HG03159 (cell line): ENCODE results near the gene DRD2.

Experiments
- ATAC-seq: cut with Tn5 transposase; IDR thresholded peaks from one replicate; pipeline ENCODE4 v1.9.1; 2021; ENCODE audit warnings: mild to moderate bottlenecking, moderate library complexity; ENCODE audit not compliant: unreplicated experiment

Gene DRD2

DNA sequence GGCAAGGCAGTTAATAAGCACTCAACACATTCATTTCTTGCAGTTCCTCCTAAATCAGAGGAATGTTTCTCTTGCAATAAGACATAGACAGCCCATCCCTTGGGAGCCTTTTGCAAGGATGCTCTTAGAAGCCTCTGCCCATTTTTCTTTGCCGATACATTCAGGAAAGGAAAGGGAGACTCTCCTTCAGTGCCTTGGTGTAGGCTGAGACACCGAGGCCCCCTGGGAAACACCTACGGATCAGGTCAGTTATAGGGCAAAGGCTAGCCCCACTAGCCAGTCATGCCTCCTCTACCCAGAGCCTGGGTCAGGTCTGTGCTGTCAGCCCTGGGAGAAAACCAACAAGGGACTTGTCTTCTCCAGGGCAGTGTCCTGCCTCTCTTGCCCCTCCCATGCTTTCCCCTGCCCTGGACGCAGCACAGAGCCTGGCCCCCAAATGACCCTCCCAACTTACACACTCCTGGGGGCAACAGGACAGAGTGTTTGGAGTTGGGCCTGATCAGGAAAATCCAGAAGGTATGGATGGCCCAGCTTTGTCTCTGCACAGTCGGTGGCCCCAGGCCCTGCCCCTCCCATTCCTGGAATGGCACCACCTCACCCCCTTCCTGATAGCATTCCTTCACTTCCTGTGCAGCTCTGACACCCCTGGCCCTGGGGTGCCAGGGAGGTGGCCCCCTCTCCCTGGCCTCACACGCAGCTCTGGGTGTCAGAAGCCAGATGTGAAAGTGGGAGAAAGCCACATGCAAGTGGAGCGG is 69.3 kb downstream of the DRD2 start:
- no peak for ATAC-seq

DNA sequence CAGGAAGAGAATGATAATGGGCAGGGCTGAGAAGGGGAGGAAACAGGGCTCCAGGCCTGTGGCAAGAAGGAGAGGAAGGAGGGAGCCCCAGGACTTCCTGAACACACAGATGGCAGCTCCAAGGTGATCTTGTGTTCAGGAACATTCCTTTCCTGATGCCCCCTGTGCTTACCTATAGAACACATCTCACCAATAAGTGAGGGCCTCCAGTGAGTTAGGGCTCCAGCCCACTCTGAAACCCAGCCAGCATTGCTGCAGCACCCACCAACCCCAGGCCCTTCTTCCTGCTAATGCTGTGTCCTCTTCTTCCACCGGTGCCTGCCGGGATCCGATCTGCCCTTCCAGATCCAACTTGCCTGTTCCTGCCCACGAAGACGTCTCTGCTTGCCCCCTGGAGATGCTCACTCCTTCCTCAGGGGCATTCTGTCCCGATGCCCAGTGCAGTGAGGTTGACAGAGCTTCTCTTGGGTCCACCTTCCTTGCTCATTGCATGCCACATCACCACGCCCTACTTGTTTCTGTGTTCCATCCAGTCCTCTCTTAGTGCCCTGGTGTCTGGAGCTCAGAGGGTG is 70.3 kb downstream of the DRD2 start:
- no peak for ATAC-seq

DNA sequence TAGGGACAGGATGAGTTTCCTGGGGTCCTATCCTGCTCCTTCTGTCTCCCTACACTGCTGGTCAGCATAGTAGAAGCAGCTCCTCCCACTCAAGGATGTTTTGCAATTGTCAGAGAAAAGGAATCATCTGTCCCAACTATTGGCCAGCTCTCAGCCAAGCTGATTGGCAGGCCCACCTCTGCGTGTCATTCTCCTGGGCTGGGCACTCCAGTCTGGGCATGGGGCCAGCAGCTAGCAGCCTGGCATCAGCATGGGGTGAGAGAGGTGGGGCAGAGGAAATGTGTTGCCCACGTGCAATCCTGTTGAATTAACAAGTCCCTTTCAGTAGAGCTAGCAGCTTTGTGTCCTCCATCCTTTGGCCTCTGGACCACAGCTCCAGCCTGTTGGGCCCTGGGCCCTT is 73.5 kb downstream of the DRD2 start:
- ATAC-seq: no peak

DNA sequence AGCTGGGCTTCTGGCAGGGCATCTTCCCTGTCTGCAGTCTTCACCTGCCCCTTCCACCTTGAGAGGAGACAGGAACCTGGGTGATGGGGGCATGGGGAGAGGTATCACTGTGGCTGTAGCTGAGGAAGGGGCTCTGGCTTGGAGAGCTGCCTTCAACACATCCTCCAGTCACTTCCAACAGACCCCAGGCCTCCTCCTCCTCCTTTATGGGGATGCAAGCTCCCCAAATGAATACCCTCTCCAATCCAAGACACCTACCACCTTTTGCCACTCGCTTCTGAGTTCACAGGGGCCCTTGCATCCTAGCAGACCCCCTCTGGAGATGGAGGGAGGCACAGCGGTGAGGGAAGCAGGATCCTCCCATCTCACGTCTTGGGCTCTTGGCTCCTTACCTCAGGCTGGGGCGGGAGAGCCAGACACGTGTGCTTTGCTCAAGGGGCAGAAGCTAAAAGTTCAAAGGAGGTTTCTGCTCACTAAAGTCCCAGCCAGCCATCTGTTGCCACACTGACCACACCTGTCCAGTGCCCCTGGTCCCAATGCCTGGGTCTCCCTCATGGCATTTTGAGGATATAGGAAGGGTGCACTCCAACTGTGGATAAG is 74.5 kb downstream of the DRD2 start:
- ATAC-seq: no peak

DNA sequence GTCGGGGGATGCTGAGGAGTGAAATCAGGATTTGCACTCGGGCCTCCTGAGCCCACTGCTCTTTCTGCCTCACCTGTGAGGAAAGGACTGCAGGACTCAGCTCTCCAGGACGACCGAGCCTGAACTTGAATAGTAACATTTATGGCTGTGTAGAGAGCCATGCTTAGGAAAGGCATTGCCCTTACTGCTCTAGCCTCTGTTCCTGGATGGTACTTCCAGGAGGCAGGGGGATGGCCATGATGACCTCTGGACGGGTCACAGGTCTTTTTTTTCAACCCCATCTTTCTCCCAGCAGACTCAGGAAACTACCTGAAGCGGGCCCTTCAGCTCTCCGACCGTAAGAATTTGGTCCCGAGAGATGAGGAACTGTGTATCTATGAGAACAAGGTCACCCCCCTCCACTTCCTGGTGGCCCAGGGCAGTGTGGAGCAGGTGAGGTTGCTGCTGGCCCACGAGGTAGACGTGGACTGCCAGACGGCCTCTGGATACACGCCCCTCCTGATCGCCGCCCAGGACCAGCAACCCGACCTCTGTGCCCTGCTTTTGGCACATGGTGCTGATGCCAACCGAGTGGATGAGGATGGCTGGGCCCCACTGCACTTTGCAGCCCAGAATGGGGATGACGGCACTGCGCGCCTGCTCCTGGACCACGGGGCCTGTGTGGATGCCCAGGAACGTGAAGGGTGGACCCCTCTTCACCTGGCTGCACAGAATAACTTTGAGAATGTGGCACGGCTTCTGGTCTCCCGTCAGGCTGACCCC is 76.3 kb downstream of the DRD2 start:
- no peak for ATAC-seq

DNA sequence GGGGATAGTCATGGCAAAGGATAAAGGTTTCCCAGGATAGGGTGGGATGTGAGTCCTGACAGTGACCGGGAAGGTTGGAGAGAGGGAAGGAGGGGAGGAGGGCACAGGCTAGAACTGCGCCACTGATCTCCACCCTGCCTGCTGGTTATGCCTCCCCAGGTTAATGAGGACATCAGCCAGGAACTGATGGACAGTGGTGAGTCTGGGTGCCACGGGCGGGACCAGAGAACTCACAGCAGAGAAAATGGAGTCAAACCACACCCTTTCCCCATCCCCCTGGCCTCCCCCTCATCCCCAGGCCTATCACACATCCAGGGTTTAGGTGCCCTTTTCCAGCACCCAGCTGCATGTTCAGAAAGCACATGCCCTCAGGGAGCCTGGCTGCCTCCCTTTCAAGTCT is 77.4 kb downstream of the DRD2 start:
- no peak for ATAC-seq

DNA sequence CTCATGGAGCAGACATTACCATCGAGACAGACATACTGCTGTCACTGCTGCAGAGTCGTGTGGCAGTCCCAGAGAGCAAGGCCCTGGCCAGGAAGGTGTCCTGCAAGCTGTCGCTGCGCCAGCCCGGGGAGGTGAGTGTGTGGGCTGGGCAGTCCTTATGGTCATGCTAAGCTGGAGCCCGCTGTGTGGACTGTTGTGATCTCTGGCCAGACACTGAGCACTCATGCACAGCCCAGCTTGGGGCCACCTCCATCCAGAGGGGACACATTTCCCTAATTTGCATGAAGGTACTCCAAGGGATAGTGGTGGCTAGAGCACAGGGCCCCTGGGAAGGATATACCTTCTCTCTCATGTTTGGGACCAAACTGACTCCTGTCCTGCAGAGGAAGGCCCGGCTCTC is 78.0 kb downstream of the DRD2 start:
- ATAC-seq: no peak

DNA sequence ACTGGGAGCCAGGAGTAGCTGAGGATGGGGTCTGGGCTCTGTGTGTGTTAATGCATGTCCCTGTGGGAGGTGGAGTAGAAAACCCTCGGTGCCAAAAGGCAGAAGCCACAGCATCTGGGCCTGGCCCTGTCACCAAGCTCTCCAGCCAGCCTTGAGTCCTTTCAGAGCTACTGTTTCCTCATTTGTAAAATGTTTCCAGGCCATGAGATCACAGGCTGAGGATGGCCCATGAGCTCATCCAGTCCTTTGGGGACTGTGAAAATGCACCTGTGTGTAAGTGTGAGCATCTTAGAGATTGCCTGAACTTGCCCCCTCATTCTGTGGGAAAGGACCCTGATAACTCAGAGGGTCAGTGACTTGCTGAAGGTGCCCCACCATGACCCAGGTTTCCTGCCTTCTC is 78.5 kb downstream of the DRD2 start:
- no peak for ATAC-seq

DNA sequence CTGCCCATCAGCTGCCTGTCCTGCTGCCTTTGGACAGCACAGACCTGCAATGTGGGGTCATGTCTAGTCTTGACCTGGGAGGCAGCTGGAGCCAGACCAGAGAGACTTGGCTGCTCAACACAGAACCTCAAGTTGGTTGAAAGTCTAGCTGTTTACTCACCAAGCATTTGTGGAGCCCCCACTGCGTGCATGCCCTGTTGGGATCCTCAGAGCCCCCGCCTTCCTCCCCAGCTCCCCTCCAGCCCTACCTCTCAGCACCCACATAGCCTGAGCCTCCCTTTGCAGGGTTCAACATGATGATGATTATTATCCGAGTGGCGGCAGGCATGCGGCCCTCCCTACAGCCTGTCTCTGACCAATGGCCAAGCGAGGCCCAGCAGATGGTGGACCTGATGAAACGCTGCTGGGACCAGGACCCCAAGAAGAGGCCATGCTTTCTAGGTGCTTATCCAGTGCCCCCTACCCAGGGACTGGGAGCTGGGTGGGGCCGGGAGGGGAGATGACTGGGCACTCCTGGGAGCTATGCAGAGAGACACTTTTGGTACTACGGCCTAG is 79.3 kb downstream of the DRD2 start:
- no peak for ATAC-seq

DNA sequence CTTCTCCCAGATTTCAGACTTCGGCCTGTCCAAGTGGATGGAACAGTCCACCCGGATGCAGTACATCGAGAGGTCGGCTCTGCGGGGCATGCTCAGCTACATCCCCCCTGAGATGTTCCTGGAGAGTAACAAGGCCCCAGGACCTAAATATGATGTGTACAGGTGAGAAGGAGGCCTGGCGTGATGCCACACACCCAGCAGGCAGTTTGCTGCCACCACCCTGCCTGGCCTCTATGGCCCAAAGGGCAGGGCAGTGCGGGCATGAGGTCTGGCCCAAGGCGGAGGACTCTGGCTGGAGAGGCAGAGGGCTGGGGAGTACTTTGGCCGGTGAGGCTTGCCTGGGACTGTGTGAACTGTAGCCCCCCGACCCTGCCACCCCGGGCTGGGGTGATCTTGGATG is 80.3 kb downstream of the DRD2 start:
- ATAC-seq: no peak

DNA sequence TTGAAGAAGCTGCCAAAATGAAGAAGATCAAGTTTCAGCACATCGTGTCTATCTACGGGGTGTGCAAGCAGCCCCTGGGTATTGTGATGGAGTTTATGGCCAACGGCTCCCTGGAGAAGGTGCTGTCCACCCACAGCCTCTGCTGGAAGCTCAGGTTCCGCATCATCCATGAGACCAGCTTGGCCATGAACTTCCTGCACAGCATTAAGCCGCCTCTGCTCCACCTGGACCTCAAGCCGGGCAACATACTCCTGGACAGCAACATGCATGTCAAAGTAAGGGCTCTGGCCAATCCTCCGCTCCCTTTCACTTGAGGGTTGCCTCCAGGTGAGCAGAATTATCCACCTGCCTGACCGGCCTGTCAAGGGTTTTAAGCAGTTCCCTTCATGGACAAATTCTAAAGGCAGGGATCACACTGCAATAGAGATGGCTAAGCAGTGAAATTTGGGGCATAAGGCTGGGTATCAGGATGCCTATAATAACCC is 81.7 kb downstream of the DRD2 start:
- no peak for ATAC-seq

DNA sequence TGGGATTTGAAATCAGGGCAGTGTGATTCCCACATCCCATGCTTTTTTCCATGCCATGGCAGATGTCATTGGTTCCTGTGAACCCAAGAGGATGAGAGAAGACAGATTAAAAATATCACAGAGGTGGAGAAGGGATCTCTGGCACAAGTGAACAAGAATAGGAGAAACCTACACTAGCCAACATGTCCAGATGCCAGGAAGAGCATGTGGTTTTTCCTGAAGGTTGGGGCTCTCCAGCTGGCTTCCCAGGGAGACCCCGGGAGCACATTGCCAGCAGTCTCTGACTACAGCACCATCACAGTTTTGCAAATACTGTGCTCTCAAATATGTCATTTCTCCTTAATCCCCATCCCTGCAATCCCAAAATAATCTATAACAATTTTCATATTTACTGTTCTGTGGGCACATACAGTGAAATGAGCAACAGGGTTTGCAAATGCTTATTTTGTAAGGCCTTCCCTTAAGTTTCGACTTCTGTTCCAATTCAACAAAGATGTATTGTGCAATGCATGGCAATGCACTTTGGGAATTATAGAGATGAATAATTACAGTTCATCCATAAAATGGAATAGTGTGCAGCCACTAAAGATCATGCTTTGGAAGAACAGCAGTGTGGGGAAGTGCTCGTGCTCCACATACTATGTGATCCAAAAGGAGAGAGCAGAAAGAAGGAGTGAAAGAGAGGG is 82.8 kb downstream of the DRD2 start:
- ATAC-seq: no peak

DNA sequence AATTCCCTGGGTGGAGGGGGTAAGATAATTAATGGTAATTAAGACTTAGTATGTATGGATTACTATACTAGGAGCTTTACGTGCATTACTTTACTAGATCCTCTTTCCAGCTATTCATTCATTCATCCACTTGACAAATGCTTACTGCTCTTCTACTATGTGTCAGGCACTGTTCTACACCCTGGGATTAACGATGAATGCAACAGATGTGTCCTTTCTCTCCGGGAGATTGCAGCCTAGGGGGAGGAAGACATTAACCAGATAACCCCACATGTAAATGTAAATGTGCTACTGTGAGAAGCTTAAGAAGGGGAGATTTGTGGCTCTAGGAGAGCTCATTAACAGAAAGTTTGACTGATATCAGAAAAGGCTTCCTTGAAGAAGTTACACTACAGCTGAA is 85.9 kb downstream of the DRD2 start:
- no peak for ATAC-seq

DNA sequence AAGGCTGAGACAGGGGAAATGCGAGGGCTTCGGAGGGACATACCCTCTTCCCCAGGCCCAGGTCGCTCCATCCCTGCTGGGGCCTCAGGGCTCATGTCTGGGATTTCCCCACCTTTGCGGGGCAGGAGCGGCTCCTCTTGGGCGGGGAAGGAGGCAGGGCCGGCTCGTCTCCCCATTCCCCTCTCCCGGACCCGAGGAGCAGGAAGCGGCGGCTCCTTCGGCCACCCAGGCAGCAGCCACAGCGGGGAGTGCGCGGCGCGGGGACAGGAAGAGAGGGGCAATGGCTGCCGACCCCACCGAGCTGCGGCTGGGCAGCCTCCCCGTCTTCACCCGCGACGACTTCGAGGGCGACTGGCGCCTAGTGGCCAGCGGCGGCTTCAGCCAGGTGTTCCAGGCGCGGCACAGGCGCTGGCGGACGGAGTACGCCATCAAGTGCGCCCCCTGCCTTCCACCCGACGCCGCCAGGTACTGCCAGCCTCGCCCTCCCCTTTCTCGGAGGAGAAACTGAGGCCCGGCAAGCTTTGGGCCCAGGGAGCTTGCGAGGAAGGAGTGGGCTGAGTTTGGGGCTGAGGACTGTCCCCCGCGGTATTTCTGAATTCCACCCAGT is 87.5 kb downstream of the DRD2 start, which contains the start of gene ANKK1:
ANKK1 (plus strand) TSS at position 175 of the 607 bp plus-strand sequence; CDS start at position 281, 106 bp downstream.
- no peak for ATAC-seq

DNA sequence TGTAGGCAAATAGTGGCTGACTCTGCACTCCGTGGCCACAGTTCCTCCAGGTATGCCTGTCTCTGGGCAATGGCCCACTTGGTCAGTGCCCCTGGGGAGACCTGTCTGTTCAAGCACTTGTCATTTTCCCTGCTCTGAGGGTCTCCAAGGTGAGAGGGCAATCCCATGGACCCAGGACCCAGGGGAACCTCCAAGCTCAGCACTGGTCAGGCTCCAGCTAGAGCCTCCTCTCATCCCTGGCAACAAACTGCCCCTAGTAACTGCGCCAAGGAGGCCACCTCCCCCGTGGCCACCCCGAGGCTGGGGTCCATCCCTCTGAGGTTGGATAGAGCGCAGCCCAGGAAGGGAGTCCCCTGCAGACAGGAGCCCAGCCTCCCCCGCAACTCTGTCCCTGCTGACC is 88.3 kb downstream of the DRD2 start:
- no peak for ATAC-seq

DNA sequence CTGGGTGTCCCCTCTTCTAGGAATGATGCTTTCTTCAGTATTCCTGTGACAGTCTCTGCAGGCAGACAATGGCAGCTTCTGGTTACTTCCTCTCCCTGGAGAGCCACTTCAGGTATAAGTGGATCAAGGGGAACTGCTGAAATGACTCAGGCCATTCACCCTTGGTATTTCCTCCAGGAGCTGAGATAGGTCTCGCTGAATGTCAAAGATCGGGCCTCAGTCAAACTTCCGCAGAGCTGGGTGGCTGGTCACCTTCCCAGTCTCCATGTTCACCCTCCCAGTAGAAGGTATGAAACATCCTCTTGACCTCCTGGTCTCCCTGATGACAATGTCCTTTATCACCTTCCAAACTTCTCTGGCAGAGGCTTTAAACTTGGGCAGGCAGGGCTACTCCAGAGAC is 89.4 kb downstream of the DRD2 start:
- ATAC-seq: no peak

DNA sequence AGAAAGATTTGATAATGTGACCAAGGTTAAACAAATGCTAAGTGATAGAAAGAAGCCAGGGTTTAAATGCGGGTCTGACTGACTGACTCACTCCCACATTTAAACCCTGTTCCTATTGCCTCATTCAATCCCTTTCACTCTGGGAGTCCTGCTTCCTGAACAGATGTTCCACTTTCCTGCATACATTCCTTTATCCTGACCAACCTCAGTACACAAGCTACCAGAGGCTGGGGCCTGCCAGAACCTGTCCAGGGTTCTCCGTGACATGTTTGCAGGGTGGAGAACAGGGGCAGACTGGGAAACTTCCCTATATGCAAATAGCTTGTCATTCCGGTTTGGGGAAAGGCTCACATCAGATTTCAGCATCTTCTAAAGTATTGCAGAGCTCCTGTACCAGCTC is 90.6 kb downstream of the DRD2 start:
- no peak for ATAC-seq

DNA sequence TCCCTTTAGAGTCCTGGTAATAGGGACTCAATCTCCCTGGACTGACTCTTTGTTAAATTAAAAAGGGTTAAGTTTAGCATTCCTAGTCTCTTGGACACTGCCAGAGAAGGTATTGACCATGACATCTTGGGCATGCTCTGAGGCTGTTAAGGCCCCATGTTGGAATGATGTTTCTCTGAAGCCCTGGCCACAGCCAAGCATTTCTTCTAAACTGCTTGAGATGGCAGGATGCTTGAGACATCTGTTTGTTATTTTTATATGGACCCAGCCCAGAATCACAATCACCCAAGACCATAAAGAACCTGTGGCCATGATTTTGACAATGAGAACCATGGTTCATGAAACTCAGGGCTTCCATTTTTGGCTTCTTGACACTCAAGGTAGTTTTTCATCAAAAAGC is 93.1 kb downstream of the DRD2 start:
- ATAC-seq: no peak

DNA sequence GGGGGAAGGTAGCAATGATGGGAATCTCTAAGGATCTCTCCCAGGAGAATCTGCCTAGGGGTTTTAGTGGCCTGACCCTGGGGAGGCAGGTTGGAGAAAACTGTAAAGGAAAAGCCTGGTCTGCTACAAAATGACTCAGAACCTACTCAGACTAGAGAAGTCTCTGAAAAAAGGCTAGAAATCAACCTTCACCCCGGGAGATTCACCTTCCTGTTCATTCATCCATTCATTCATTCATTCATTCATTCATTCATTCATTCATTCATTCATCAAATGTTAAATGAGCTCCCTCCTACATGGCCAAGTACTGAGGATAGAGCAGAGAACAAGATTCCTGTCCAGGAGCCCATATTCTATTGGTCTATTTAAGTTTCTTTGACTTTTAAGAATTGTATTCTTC is 96.5 kb downstream of the DRD2 start:
- no peak for ATAC-seq

DNA sequence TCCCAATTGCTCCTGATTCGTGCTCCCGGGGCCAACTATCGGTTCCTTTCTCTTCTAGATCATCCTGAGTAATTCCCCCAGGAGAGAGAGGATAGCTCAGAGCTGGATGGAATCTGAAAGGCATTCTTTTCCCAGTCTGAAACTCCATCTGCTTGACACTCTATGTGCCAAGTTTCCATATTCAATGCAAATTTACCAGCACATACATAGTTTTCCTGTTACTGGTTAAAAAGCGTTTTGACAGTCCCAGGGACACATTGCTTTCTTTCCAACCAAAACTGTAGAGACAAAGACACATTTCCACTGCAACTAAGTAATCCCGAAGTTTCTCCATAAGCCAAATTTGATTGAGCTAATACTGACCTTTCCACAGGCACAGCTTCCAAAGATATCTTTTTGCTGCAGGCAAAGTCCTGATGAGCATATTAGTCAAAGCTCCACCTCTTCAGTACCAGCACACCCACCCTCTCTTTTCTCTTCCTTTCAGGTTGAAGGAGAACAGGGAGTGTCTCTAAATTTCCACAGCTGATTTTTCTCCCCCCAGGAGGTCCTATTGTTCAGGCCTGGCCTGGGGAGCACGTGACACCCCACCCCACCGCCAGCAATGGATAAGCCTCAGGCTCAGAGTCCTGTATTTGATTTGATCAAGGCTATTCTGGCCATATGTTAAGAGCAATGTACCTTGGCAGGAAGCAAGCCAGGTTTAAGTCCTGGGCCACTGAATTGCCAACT is 97.4 kb downstream of the DRD2 start:
- no peak for ATAC-seq
